IMR-90 (cell line): ENCODE results near the gene CHIT1. TPM values are rescaled to one million over a fixed set of nuclear protein-coding genes. Genes with fewer than 3 reads are reported as not detected.

ENCODE experiments used
- ATAC-seq: fragments of 200-7000 bp; cut with Tn5 transposase; 2 replicates; pipeline ENCODE4 v1.9.1; 2020; ENCODE audit warnings: low read depth, mild to moderate bottlenecking, moderate library complexity
- Bru-seq: library from RNA; stranded (reverse); fragments of 400-500 nt; gene quantifications from one replicate; lab custom pipeline; 2021; lab: Mats Ljungman, UMichigan
- BruChase-seq, 2 experiments: library from RNA; stranded (reverse); fragments of 400-500 nt; gene quantifications; one replicate each; lab custom pipeline; 2021; lab: Mats Ljungman, UMichigan
- BruUV-seq: library from RNA; stranded (reverse); fragments of 400-500 nt; replicated peaks from 2 replicates; lab custom pipeline; 2021; lab: Mats Ljungman, UMichigan
- CTCF ChIA-PET: fragments of 300-600 bp; formaldehyde crosslinking; extraction: SDS; loops from one replicate; lab custom pipeline; 2021; ENCODE audit warnings: antibody characterized with exemption; lab: Yijun Ruan, JAX
- POLR2A ChIA-PET: fragments of 300-600 bp; sonication (Branson Sonifier 250); formaldehyde crosslinking; loops from one replicate; lab custom pipeline; 2022; ENCODE audit warnings: antibody characterized with exemption; ENCODE audit not compliant: unreplicated experiment; lab: Charles Lee
- DNase-seq: peaks from one replicate; pipeline ENCODE4 v3.0.0; 2013
- H2AFZ ChIP-seq: replicated peaks from 2 replicates; pipeline ENCODE3; 2013; ENCODE audit warnings: low read length, mild to moderate bottlenecking; ENCODE audit not compliant: poor library complexity
- H2AK5ac ChIP-seq: 2 replicates; pipeline ENCODE4 v1.6.1; 2013; ENCODE audit warnings: low read depth, low read length, inconsistent platforms
- H2AK9ac ChIP-seq: replicated peaks from 2 replicates; pipeline ENCODE3; 2013; ENCODE audit warnings: mild to moderate bottlenecking, low read depth, low read length, moderate library complexity; ENCODE audit not compliant: poor library complexity
- H2BK120ac ChIP-seq: 2 replicates; pipeline ENCODE4 v1.6.1; 2013; ENCODE audit warnings: low read depth, low read length, inconsistent platforms
- H2BK15ac ChIP-seq: 3 replicates; pipeline ENCODE4 v1.6.1; 2013; ENCODE audit warnings: low read depth, low read length, inconsistent platforms
- H2BK20ac ChIP-seq: 2 replicates; pipeline ENCODE4 v1.6.1; 2013; ENCODE audit warnings: low read depth, mild to moderate bottlenecking, inconsistent platforms, low read length, moderate library complexity
- H2BK5ac ChIP-seq: 2 replicates; pipeline ENCODE4 v1.6.1; 2013; ENCODE audit warnings: mild to moderate bottlenecking, low read depth, low read length, inconsistent platforms; ENCODE audit not compliant: poor library complexity, severe bottlenecking
- H3K14ac ChIP-seq: replicated peaks from 2 replicates; pipeline ENCODE4 v1.6.1; 2013; ENCODE audit warnings: low read depth, low read length, inconsistent platforms
- H3K18ac ChIP-seq: 2 replicates; pipeline ENCODE4 v1.6.1; 2013; ENCODE audit warnings: low read depth, low read length, control low read depth
- H3K23ac ChIP-seq: 2 replicates; pipeline ENCODE4 v1.6.1; 2013; ENCODE audit warnings: low read depth, low read length, inconsistent platforms
- H3K27ac ChIP-seq: 2 replicates; pipeline ENCODE4 v1.5.1; 2013; ENCODE audit warnings: mild to moderate bottlenecking, control low read depth, low read length; ENCODE audit not compliant: insufficient read depth
- H3K27me3 ChIP-seq: 2 replicates; pipeline ENCODE4 v1.6.1; 2013; ENCODE audit warnings: low read length; ENCODE audit not compliant: control insufficient read depth, insufficient read depth
- H3K36me3 ChIP-seq: 2 replicates; pipeline ENCODE4 v1.6.1; 2013; ENCODE audit warnings: low read length, mixed read lengths; ENCODE audit not compliant: control insufficient read depth, insufficient read depth
- H3K4ac ChIP-seq: 2 replicates; pipeline ENCODE4 v1.6.1; 2013; ENCODE audit warnings: low read depth, low read length, inconsistent platforms
- H3K4me1 ChIP-seq: 2 replicates; pipeline ENCODE4 v1.6.1; 2013; ENCODE audit warnings: low read length, mixed read lengths; ENCODE audit not compliant: control insufficient read depth, insufficient read depth
- H3K4me2 ChIP-seq: 2 replicates; pipeline ENCODE4 v1.6.1; 2013; ENCODE audit warnings: low read depth, mild to moderate bottlenecking, control low read depth, low read length, moderate library complexity
- H3K4me3 ChIP-seq: 2 replicates; pipeline ENCODE4 v1.5.1; 2013; ENCODE audit warnings: low read depth, mild to moderate bottlenecking, control low read depth, low read length, moderate library complexity; ENCODE audit not compliant: insufficient read depth
- H3K56ac ChIP-seq: 2 replicates; pipeline ENCODE4 v1.6.1; 2013; ENCODE audit warnings: low read length, inconsistent platforms; ENCODE audit not compliant: insufficient read depth; ENCODE audit errors: extremely low read depth
- H3K79me1 ChIP-seq, 2 experiments: 2 replicates each; pipeline ENCODE4 v1.6.1; 2013; ENCODE audit warnings: low read length in 2 of 2, inconsistent platforms in 1 of 2, low read depth in 1 of 2
- H3K9ac ChIP-seq: 2 replicates; pipeline ENCODE4 v1.6.1; 2013; ENCODE audit warnings: low read depth, low read length, control low read depth
- H3K9me1 ChIP-seq: 2 replicates; pipeline ENCODE4 v1.6.1; 2013; ENCODE audit warnings: low read length, inconsistent platforms; ENCODE audit not compliant: insufficient read depth
- H3K9me3 ChIP-seq: 2 replicates; pipeline ENCODE4 v1.6.1; 2013; ENCODE audit warnings: low read length; ENCODE audit not compliant: control insufficient read depth, insufficient read depth
- H4K20me1 ChIP-seq: 2 replicates; pipeline ENCODE4 v1.6.1; 2013; ENCODE audit warnings: low read length, inconsistent platforms; ENCODE audit not compliant: insufficient read depth
- H4K5ac ChIP-seq: 2 replicates; pipeline ENCODE4 v1.6.1; 2013; ENCODE audit warnings: mild to moderate bottlenecking, low read depth, low read length, control low read depth
- H4K8ac ChIP-seq, 2 experiments: 2 replicates each; pipeline ENCODE4 v1.6.1; 2013; ENCODE audit warnings: low read depth in 2 of 2, low read length in 2 of 2, control low read depth in 1 of 2, inconsistent platforms in 1 of 2
- H4K91ac ChIP-seq: 2 replicates; pipeline ENCODE4 v1.6.1; 2013; ENCODE audit warnings: low read depth, low read length, inconsistent platforms; ENCODE audit not compliant: insufficient read depth
- CTCF ChIP-seq: conservative IDR thresholded peaks from 2 replicates; pipeline ENCODE4 v1.5.1; 2012; ENCODE audit warnings: mild to moderate bottlenecking, low read depth, low read length, improper control_type of control experiment
- FOS ChIP-seq: fragments of 150-350 bp; IDR thresholded peaks from 2 replicates; pipeline ENCODE4 v1.6.1; 2016; ENCODE audit warnings: low read depth, low read length
- MXI1 ChIP-seq: IDR thresholded peaks from 2 replicates; pipeline ENCODE4 v1.6.1; 2012; ENCODE audit warnings: low read depth, mild to moderate bottlenecking, low read length, moderate library complexity, borderline replicate concordance
- RAD21 ChIP-seq: IDR thresholded peaks from 2 replicates; pipeline ENCODE4 v1.6.1; 2012; ENCODE audit warnings: low read length, improper control_type of control experiment
- WGBS, 2 experiments: methylation state at CpG; one replicate each; pipeline versions ENCODE4 v1.1.5 to v1.1.7; 2013; ENCODE audit warnings: missing lambda C conversion rate in 2 of 2; ENCODE audit not compliant: insufficient read length in 1 of 2; ENCODE audit errors: extremely low coverage in 2 of 2; 5-methylcytosine and 5-hydroxymethylcytosine counted together
- dilution Hi-C: fragments of 300-500 bp; cut with HindIII; formaldehyde crosslinking; loops from one replicate; pipeline ENCODE4 v1.14.3; 2018; ENCODE audit warnings: low sequenced_read_pairs; ENCODE audit not compliant: unreplicated experiment
- in situ Hi-C: fragments of 300-500 bp; cut with MboI; formaldehyde crosslinking; loops from 3 replicates; pipeline ENCODE4 v1.14.3; 2019; ENCODE audit warnings: low sequenced_read_pairs, inconsistent platforms, mixed read lengths
- intact Hi-C: fragments of 100-400 bp; cut with micrococcal nuclease; formaldehyde crosslinking; loops from 2 replicates; pipeline ENCODE4 v1.10.0; 2022
- long read RNA-seq: library from polyadenylated mRNA; unstranded; transcript quantifications from one replicate; pipeline ENCODE4 v2.0.0, GENCODE V29; 2021; ENCODE audit not compliant: unreplicated experiment
- polyA plus RNA-seq, 3 experiments: library from polyadenylated mRNA; depleted of rRNA; stranded (reverse); fragments of >200 nt; gene quantifications; 2 replicates each; pipeline ENCODE4 v1.2.3, GENCODE V29; 2012; ENCODE audit warnings: low replicate concordance in 1 of 3
- total RNA-seq: library from RNA; depleted of rRNA; stranded (reverse); fragments of >200 nt; gene quantifications from 2 replicates; pipeline ENCODE4 v1.2.3, GENCODE V29; 2012; rRNA removed

Gene CHIT1
- total RNA-seq (not detected in 2 replicates), polyA plus RNA-seq (2012; rRNA removed) (not detected in 2 replicates), Bru-seq, nascent RNA (not detected), BruChase-seq, experiment 1, labeled RNA remaining after a 6-hour chase (not detected), BruChase-seq, experiment 2, labeled RNA remaining after a 2-hour chase (not detected)
- polyA plus RNA-seq (2012; cell fraction: cytosol; rRNA removed), result not detected in 2 replicates
- polyA plus RNA-seq (2012; cell fraction: nucleus; rRNA removed; ENCODE audit: low replicate concordance), result not detected in 2 replicates
- long read RNA-seq, result 0 reads

- ATAC-seq (no peak), DNase-seq (peak; percentile 2)
- H2BK15ac ChIP-seq, result no peak within 1 kb of the TSS
- H2AK5ac ChIP-seq, result no peak within 1 kb of the TSS
- ChIA-PET POLR2A (no interaction called here), CTCF (no interaction called here)
- no peaks in the 10 kb centered on the region for H3K79me1 ChIP-seq
- H3K4me1 ChIP-seq, result no peaks in the 10 kb centered on the region
- H3K56ac ChIP-seq, result no peak within 1 kb of the TSS
- H4K5ac ChIP-seq, result no peak within 1 kb of the TSS
- dilution Hi-C loops, result no loop called here
- H3K4me2 ChIP-seq, result no peak within 1 kb of the TSS
- no peak within 1 kb of the TSS for H3K18ac ChIP-seq
- H3K9me1 ChIP-seq, result no peaks in the 10 kb centered on the region
- H3K9me3 ChIP-seq, result no peaks in the 10 kb centered on the region; the same call in 1 of the 2 replicates
- intact Hi-C loops, result no loop called here
- no peak within 1 kb of the TSS for H3K14ac ChIP-seq
- TF ChIP-seq MXI1 (no peak), RAD21 (no peak), CTCF (no peak), FOS (no peak)
- no peak within 1 kb of the TSS for H3K23ac ChIP-seq
- H2BK5ac ChIP-seq, result no peak within 1 kb of the TSS
- H3K4me3 ChIP-seq, result no peak within 1 kb of the TSS
- no peak within 1 kb of the TSS for H3K4ac ChIP-seq
- peaks cover 63% of the 10 kb centered on the region for H3K27me3 ChIP-seq
- H2BK20ac ChIP-seq, result no peak within 1 kb of the TSS
- no peak within 1 kb of the TSS for H3K27ac ChIP-seq
- in situ Hi-C loops, result no loop called here
- H2AK9ac ChIP-seq, result no peak within 1 kb of the TSS
- no peak within 1 kb of the TSS for H4K91ac ChIP-seq
- H3K36me3 ChIP-seq, result no peaks in the 10 kb centered on the region
- no peaks in the 10 kb centered on the region for H4K20me1 ChIP-seq
- H2AFZ ChIP-seq, result no peak within 1 kb of the TSS
- no peak within 1 kb of the TSS for H4K8ac ChIP-seq
- no TSS peak for BruUV-seq
- no CpG with 5 or more reads among the region's 7 CpGs for WGBS, 2 experiments
- H2BK120ac ChIP-seq, result no peak within 1 kb of the TSS
- H3K9ac ChIP-seq, result no peak within 1 kb of the TSS
Observed at GRCh38 chr1:203229471-203230135, at the start of gene CHIT1. TSS of gene CHIT1 (minus strand) at chr1:203229673. CDS start at chr1:203229636, 37 bp downstream.
